ENCODE results near the gene ENOX2.

The ENOX2 gene

DNA sequence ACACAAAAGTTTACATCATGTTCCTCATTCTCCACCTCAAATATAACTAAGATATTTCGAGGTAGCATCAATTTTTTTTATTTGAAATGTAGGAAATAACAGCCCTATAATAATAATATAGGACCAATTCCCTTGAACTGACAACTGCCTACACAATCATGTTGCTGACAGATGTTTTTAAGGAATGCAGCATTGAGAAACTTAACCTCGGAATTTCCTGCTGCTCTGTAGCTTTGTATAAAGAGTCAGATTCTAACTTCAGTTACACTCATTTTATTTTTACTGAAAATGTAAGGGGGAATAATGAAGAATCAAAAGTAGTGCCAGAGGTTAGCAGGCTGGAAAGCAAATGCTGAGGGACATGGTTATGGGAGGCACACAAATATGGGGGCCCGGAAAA lies 265.4 kb downstream of the ENOX2 start:
- TF ChIP-seq TAF1 (IDR thresholded peaks at IDR 0.05; ENCODE audit: borderline replicate concordance, low read depth, low read length) (no peak), POLR2A (IDR thresholded peaks at IDR 0.05; ENCODE audit: low read depth, low read length) (no peak), POLR2AphosphoS5 (IDR thresholded peaks at IDR 0.05; ENCODE audit: low read depth, low read length) (no peak)
- no peak for FAIRE-seq
- no peak for DNase-seq (ENCODE audit: insufficient read length)

- TF ChIP-seq POLR2AphosphoS5 (IDR thresholded peaks at IDR 0.05; ENCODE audit: low read depth, low read length) (no peak), TAF1 (IDR thresholded peaks at IDR 0.05; ENCODE audit: borderline replicate concordance, low read depth, low read length) (no peak), POLR2A (IDR thresholded peaks at IDR 0.05; ENCODE audit: low read depth, low read length) (no peak)
- DNase-seq (ENCODE audit: insufficient read length), result no peak
- no peak for FAIRE-seq
These were observed 266.7 kb downstream of the ENOX2 start for GRCh38 chrX:130636277-130636676.

GRCh38 chrX:130631011-130631410 lies 272.0 kb downstream of the ENOX2 start:
- DNase-seq (ENCODE audit: insufficient read length), result no peak
- FAIRE-seq, result no peak
- TF ChIP-seq POLR2AphosphoS5 (IDR thresholded peaks at IDR 0.05; ENCODE audit: low read depth, low read length), result no peak

GRCh38 chrX:130628516-130628915 lies 274.5 kb downstream of the ENOX2 start:
- TF ChIP-seq POLR2AphosphoS5 (IDR thresholded peaks at IDR 0.05; ENCODE audit: low read depth, low read length) (no peak), TAF1 (IDR thresholded peaks at IDR 0.05; ENCODE audit: borderline replicate concordance, low read depth, low read length) (no peak)
- DNase-seq (ENCODE audit: insufficient read length) (no peak), FAIRE-seq (no peak)

DNA sequence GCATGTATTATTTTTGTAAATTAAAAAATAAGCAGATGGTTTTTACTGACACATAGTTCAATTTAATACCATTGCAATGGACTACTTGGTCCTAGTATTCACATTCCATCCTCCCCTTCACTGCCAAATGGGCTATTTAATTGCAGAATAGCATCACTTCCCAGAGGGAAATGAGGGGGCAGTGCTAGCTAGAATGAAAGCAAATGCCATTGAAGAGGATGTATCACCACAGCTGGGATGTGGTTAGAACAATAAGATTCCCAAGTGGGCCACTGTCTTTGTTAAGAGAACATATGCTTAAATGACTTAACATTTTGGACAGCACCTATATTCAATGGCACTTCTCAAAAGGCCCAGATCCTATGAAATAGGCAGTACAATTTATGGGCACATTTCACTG lies 276.5 kb downstream of the ENOX2 start:
- DNase-seq (ENCODE audit: insufficient read length) (no peak), FAIRE-seq (no peak)
- TF ChIP-seq POLR2A (IDR thresholded peaks at IDR 0.05; ENCODE audit: low read depth, low read length) (no peak), POLR2AphosphoS5 (IDR thresholded peaks at IDR 0.05; ENCODE audit: low read depth, low read length) (no peak), TAF1 (IDR thresholded peaks at IDR 0.05; ENCODE audit: borderline replicate concordance, low read depth, low read length) (no peak)

- DNase-seq (ENCODE audit: insufficient read length), result no peak
- FAIRE-seq, result no peak
- TF ChIP-seq POLR2AphosphoS5 (IDR thresholded peaks at IDR 0.05; ENCODE audit: low read depth, low read length) (no peak), POLR2A (IDR thresholded peaks at IDR 0.05; ENCODE audit: low read depth, low read length) (no peak), TAF1 (IDR thresholded peaks at IDR 0.05; ENCODE audit: borderline replicate concordance, low read depth, low read length) (no peak)
These were observed 277.6 kb downstream of the ENOX2 start for GRCh38 chrX:130625386-130625785.

GRCh38 chrX:130623518-130623917 lies 279.5 kb downstream of the ENOX2 start:
- no peak for DNase-seq (ENCODE audit: insufficient read length)
- FAIRE-seq, result no peak

DNA sequence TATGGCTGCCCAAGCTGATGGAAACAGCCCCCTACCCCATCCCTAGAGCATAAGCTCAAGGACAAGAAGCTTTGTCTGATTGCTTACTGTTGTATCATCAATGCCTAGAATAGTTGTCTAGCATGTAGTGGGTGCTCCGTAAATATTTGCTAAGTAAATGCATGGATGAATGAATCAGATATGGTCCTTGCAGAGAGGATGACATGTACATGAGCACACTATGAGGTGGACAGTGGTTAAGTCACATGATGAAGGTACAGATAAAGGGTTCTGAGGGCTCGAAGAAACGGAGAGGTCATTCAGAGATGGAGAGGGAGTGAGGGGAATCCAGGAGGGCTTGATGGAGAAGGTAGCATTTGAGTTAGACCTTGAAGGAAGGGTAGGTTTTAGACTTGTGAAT lies 287.1 kb downstream of the ENOX2 start:
- TF ChIP-seq TAF1 (IDR thresholded peaks at IDR 0.05; ENCODE audit: borderline replicate concordance, low read depth, low read length) (no peak), POLR2A (IDR thresholded peaks at IDR 0.05; ENCODE audit: low read depth, low read length) (no peak), POLR2AphosphoS5 (IDR thresholded peaks at IDR 0.05; ENCODE audit: low read depth, low read length) (no peak)
- DNase-seq (ENCODE audit: insufficient read length) (no peak), FAIRE-seq (no peak)

More at GRCh38 chrX:130623518-130623917, 279.5 kb downstream of the ENOX2 start:
- TF ChIP-seq POLR2A (IDR thresholded peaks at IDR 0.05; ENCODE audit: low read depth, low read length), result no peak
- no peak for TF ChIP-seq TAF1 (IDR thresholded peaks at IDR 0.05; ENCODE audit: borderline replicate concordance, low read depth, low read length)
- no peak for TF ChIP-seq POLR2AphosphoS5 (IDR thresholded peaks at IDR 0.05; ENCODE audit: low read depth, low read length)

DNA sequence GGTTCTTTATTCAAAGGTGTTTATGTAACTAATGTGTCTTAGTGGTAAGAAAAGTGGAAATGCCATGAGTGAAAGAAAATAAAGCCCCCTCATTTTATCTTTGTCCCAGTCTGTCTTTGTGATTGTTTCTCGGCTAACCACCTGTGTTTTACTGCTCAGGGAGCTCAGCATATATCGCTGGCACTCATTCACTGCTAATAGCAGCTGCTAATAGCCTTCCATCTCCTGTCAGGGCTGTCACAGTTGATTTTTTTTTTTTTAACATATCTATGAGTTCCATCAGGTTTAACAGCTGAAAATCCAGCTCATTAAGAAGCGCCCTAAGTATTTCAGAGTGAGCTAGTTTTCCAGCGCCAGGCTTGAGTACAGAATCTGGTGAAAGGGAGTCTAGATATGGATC lies 295.6 kb downstream of the ENOX2 start:
- TF ChIP-seq POLR2A (IDR thresholded peaks at IDR 0.05; ENCODE audit: low read depth, low read length) (no peak), POLR2AphosphoS5 (IDR thresholded peaks at IDR 0.05; ENCODE audit: low read depth, low read length) (no peak), TAF1 (IDR thresholded peaks at IDR 0.05; ENCODE audit: borderline replicate concordance, low read depth, low read length) (no peak)
- no peak for FAIRE-seq

GRCh38 chrX:130606425-130606824 lies 296.6 kb downstream of the ENOX2 start:
- FAIRE-seq, result no peak
- DNase-seq (ENCODE audit: insufficient read length), result no peak
- TF ChIP-seq POLR2A (IDR thresholded peaks at IDR 0.05; ENCODE audit: low read depth, low read length) (no peak), POLR2AphosphoS5 (IDR thresholded peaks at IDR 0.05; ENCODE audit: low read depth, low read length) (no peak), TAF1 (IDR thresholded peaks at IDR 0.05; ENCODE audit: borderline replicate concordance, low read depth, low read length) (no peak)

More for the DNA sequence above, 295.6 kb downstream of the ENOX2 start:
- no peak for DNase-seq (ENCODE audit: insufficient read length)

- FAIRE-seq (no peak), DNase-seq (ENCODE audit: insufficient read length) (no peak)
- no peak for TF ChIP-seq TAF1 (IDR thresholded peaks at IDR 0.05; ENCODE audit: borderline replicate concordance, low read depth, low read length)
- TF ChIP-seq POLR2AphosphoS5 (IDR thresholded peaks at IDR 0.05; ENCODE audit: low read depth, low read length), result no peak
- TF ChIP-seq POLR2A (IDR thresholded peaks at IDR 0.05; ENCODE audit: low read depth, low read length), result no peak
These were observed 298.1 kb downstream of the ENOX2 start for GRCh38 chrX:130604882-130605281.

DNA sequence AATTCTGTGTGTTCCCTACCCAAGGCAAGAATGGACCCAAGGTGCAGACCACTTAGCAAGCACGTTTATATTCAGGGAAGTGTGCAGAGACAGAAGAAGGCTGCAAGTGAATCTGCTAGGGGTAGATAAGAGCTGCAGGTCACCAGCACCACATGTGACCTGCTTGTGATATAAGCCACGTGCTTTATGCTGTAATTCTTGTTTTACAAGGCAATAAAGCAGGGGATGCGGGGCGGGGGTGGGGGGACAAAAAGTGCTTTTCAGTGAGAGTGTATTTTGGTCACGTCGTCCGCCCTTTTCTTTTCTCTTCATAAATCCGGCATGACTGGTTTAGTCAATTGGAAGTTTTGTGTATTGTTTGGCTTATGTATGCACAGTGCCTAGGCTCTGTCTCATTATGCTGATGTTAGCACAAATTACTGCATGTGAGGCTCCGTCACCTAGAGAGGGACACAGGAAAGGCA lies 308.5 kb downstream of the ENOX2 start:
- DNase-seq (ENCODE audit: insufficient read length), result no peak
- TF ChIP-seq TAF1 (IDR thresholded peaks at IDR 0.05; ENCODE audit: borderline replicate concordance, low read depth, low read length) (no peak), POLR2AphosphoS5 (IDR thresholded peaks at IDR 0.05; ENCODE audit: low read depth, low read length) (no peak), POLR2A (IDR thresholded peaks at IDR 0.05; ENCODE audit: low read depth, low read length) (no peak)
- no peak for FAIRE-seq

DNA sequence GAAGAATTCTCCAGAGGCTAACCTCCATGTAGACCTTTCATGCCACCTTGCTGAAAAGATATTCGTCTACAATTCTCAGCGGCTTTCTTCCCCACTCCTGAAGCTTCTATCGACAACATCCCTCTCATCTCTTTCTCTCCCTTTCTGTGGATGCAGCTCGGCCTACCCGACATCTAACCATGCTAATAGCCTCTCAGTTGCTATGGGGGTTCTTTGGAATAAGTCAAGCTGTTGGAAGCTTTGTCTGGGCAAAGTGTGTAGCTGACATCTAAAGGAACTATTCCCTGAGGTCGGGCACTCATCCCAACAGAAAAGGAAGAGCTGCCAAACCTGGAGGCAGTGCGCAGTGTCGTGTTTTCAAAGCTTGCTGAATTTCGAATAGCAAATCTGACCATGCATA lies 309.1 kb downstream of the ENOX2 start:
- TF ChIP-seq POLR2A (IDR thresholded peaks at IDR 0.05; ENCODE audit: low read depth, low read length) (no peak), POLR2AphosphoS5 (IDR thresholded peaks at IDR 0.05; ENCODE audit: low read depth, low read length) (no peak), TAF1 (IDR thresholded peaks at IDR 0.05; ENCODE audit: borderline replicate concordance, low read depth, low read length) (no peak)
- FAIRE-seq (no peak), DNase-seq (ENCODE audit: insufficient read length) (no peak)
